NCI-H128 (cell line): ENCODE results near the gene CHN2.

ENCODE experiments used
- DNase-seq: peaks from one replicate; lab custom pipeline; 2025; ENCODE audit not compliant: unreplicated experiment; lab: John Stamatoyannopoulos, UW

The CHN2 gene

GRCh38 chr7:29359482-29360093 is 165.0 kb downstream of the CHN2 start:
- no peak for DNase-seq

- no peak for DNase-seq
Observed at GRCh38 chr7:29360633-29361625, 166.4 kb downstream of the CHN2 start.

GRCh38 chr7:29362380-29362779 is 167.8 kb downstream of the CHN2 start:
- no peak for DNase-seq

GRCh38 chr7:29363636-29364425 is 169.3 kb downstream of the CHN2 start:
- DNase-seq, result no peak

- DNase-seq, result no peak
Observed at GRCh38 chr7:29364661-29365060, 170.1 kb downstream of the CHN2 start.

GRCh38 chr7:29365423-29365822 is 170.8 kb downstream of the CHN2 start:
- no peak for DNase-seq

GRCh38 chr7:29367784-29368183 is 173.2 kb downstream of the CHN2 start:
- DNase-seq, result no peak

- no peak for DNase-seq
Observed at GRCh38 chr7:29369909-29370488, 175.4 kb downstream of the CHN2 start.

- DNase-seq, result no peak
Observed at GRCh38 chr7:29370531-29371314, 176.1 kb downstream of the CHN2 start.

GRCh38 chr7:29371472-29371871 is 176.9 kb downstream of the CHN2 start:
- no peak for DNase-seq

- DNase-seq, result no peak
Observed at GRCh38 chr7:29372351-29373090, 177.9 kb downstream of the CHN2 start.

- no peak for DNase-seq
Observed at GRCh38 chr7:29375641-29376562, 181.3 kb downstream of the CHN2 start.

GRCh38 chr7:29377718-29378117 is 183.1 kb downstream of the CHN2 start:
- DNase-seq, result no peak

GRCh38 chr7:29379551-29379950 is 185.0 kb downstream of the CHN2 start:
- DNase-seq, result no peak

GRCh38 chr7:29381206-29382094 is 186.9 kb downstream of the CHN2 start:
- no peak for DNase-seq

- DNase-seq, result no peak
Observed at GRCh38 chr7:29384277-29384676, 189.7 kb downstream of the CHN2 start.

- DNase-seq, result no peak
Observed at GRCh38 chr7:29385214-29385814, 190.7 kb downstream of the CHN2 start.
